Nephron progenitor cell (in vitro differentiated cells): ENCODE results near the gene PLXNA2.

Experiments used
- DNase-seq: peaks from one replicate; pipeline ENCODE4 v3.0.0; 2021
- H3K27ac Mint-ChIP-seq: 2 replicates; pipeline ENCODE4 v1.8.0; 2021; ENCODE audit warnings: mild to moderate bottlenecking, moderate library complexity, mixed read lengths
- H3K27me3 Mint-ChIP-seq: 2 replicates; pipeline ENCODE4 v1.8.0; 2021; ENCODE audit warnings: mild to moderate bottlenecking, low read depth, mixed read lengths; ENCODE audit not compliant: poor library complexity
- H3K36me3 Mint-ChIP-seq: 2 replicates; pipeline ENCODE4 v1.8.0; 2021; ENCODE audit warnings: low read depth, mixed read lengths
- H3K4me1 Mint-ChIP-seq: 2 replicates; pipeline ENCODE4 v1.8.0; 2021; ENCODE audit warnings: mixed read lengths
- H3K4me3 Mint-ChIP-seq: 2 replicates; pipeline ENCODE4 v1.8.0; 2021; ENCODE audit warnings: mild to moderate bottlenecking, moderate library complexity, mixed read lengths
- H3K9me3 Mint-ChIP-seq: 2 replicates; pipeline ENCODE4 v1.8.0; 2021; ENCODE audit warnings: mild to moderate bottlenecking, moderate library complexity, mixed read lengths
- TF ChIP-seq, protein P1 (sequence below): fragments of 200-600 bp; sonication (generic); IDR thresholded peaks from 2 replicates; pipeline ENCODE4 v1.5.0; 2021; ENCODE audit warnings: antibody characterized with exemption

The PLXNA2 gene

DNA sequence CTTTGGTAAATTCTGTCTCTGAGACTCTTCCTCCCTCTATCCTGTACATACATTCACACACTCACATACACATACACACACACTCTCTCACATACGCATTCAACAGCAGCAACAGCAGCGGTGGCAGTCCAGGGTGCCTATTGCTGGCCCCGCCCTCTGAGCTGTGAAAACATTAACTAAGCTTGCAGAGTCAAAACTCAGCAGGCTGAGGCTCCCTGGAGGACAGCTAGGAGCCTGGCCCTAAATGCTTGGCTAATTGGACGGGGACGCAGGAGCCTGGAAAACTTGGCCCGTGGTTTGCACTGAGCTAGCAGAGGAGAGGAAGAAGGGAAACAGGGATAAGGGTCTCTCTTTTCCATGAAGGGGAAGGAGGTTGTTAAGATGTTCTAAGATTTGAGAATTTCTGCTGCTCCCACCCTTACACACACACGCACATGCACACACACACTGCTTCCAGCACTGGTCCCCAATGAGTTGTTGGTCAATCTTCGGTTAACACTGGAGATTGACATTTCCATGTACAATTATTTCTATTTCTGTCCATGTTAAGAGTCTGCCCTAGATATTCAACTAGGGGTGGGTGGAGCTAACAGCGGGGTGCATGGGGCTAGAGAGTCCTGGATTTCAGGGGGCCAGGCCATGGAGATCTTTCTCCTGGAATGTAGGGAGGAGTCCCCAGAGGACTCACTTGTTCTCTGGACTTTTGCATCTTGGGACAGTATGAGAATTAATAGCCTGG lies 94.2 kb downstream of the PLXNA2 start:
- Mint-ChIP-seq H3K27ac (no peak overlapping the region), H3K27me3 (peaks cover 24% of the 10 kb centered on the region), H3K36me3 (peaks cover 4% of the 10 kb centered on the region), H3K4me3 (no peak overlapping the region), H3K9me3 (no peaks in the 10 kb centered on the region), H3K4me1 (peaks cover 33% of the 10 kb centered on the region)
- TF ChIP-seq, protein P1, sequence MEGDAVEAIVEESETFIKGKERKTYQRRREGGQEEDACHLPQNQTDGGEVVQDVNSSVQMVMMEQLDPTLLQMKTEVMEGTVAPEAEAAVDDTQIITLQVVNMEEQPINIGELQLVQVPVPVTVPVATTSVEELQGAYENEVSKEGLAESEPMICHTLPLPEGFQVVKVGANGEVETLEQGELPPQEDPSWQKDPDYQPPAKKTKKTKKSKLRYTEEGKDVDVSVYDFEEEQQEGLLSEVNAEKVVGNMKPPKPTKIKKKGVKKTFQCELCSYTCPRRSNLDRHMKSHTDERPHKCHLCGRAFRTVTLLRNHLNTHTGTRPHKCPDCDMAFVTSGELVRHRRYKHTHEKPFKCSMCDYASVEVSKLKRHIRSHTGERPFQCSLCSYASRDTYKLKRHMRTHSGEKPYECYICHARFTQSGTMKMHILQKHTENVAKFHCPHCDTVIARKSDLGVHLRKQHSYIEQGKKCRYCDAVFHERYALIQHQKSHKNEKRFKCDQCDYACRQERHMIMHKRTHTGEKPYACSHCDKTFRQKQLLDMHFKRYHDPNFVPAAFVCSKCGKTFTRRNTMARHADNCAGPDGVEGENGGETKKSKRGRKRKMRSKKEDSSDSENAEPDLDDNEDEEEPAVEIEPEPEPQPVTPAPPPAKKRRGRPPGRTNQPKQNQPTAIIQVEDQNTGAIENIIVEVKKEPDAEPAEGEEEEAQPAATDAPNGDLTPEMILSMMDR = no peak
- peak; percentile 38 for DNase-seq

DNA sequence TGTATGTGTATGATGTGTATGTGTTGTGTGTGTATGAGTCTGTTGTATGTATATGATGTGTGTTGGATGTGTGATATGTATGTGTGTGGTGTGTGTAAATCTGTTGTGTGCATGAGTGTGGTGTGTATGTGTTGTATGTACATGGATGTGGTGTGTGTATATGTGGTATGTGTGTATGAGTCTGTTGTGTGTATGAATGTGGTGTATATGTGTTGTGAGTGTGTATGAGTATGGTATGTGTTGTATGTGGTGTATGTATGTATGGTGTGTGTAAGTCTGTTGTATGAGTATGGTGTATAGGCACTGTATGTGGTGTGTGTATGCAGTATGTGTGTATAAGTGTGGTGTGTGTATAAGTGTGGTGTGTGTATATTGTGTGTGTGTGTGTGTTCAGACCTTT lies 95.0 kb downstream of the PLXNA2 start:
- no peak overlapping the region for H3K4me3 Mint-ChIP-seq
- no peaks in the 10 kb centered on the region for H3K9me3 Mint-ChIP-seq
- no peak for DNase-seq
- TF ChIP-seq, protein P1 = no peak
- H3K36me3 Mint-ChIP-seq = no peaks in the 10 kb centered on the region
- H3K4me1 Mint-ChIP-seq = peaks cover 33% of the 10 kb centered on the region
- peaks cover 23% of the 10 kb centered on the region for H3K27me3 Mint-ChIP-seq
- no peak overlapping the region for H3K27ac Mint-ChIP-seq

GRCh38 chr1:208148380-208148779 lies 95.8 kb downstream of the PLXNA2 start:
- TF ChIP-seq, protein P1 = no peak
- Mint-ChIP-seq H3K27ac (no peak overlapping the region), H3K4me3 (no peak overlapping the region), H3K36me3 (no peaks in the 10 kb centered on the region), H3K4me1 (peaks cover 36% of the 10 kb centered on the region), H3K27me3 (peaks cover 31% of the 10 kb centered on the region), H3K9me3 (no peaks in the 10 kb centered on the region)
- DNase-seq = no peak

DNA sequence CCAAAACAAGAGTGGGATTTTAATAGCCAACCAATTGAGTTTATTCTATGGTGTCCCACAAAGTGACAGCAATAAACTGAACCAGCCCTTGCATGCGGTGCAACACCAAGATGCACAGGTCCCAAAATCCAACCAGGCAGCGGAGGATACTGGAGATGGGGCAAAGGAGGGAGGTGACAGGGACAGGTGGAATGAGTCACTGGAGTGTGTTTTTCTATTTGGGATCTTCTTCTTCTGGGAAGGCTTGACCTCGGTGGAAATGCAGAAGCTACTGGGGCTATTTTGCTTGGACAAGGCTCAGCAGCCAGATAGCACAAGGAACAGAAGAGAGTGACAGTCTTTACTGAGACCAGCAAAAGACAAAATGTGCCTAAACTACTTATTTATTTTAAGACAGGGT lies 97.5 kb downstream of the PLXNA2 start:
- Mint-ChIP-seq H3K9me3 (no peaks in the 10 kb centered on the region), H3K4me1 (peaks cover 51% of the 10 kb centered on the region), H3K27ac (no peak overlapping the region), H3K36me3 (no peaks in the 10 kb centered on the region), H3K4me3 (no peak overlapping the region), H3K27me3 (peaks cover 30% of the 10 kb centered on the region)
- no peak for DNase-seq
- TF ChIP-seq, protein P1 = no peak

- no peak for DNase-seq
- Mint-ChIP-seq H3K27ac (no peak overlapping the region), H3K36me3 (peaks cover 1% of the 10 kb centered on the region), H3K4me3 (no peak overlapping the region), H3K9me3 (no peaks in the 10 kb centered on the region), H3K27me3 (peaks cover 27% of the 10 kb centered on the region), H3K4me1 (peaks cover 66% of the 10 kb centered on the region)
- TF ChIP-seq, protein P1 = no peak
Measured at GRCh38 chr1:208145167-208145566, 99.0 kb downstream of the PLXNA2 start.
